DLD1 (cell line): Measurements from ENCODE around the gene CHRDL2.

Experiments
- in situ Hi-C: cut with HindIII; loops from 2 replicates; pipeline ENCODE4 v1.10.0; 2017; ENCODE audit warnings: low sequenced_read_pairs

The CHRDL2 gene

GRCh38 chr11:74686792-74687191 is 44.4 kb downstream of the CHRDL2 start:
- in situ Hi-C loops, result no loop called here

GRCh38 chr11:74685905-74686304 is 45.3 kb downstream of the CHRDL2 start:
- in situ Hi-C loops, result no loop called here

- in situ Hi-C loops, result no loop called here
Observed at GRCh38 chr11:74685338-74685737, 45.9 kb downstream of the CHRDL2 start.

GRCh38 chr11:74684661-74685060 is 46.6 kb downstream of the CHRDL2 start:
- in situ Hi-C loops, result no loop called here

GRCh38 chr11:74683941-74684481 is 47.2 kb downstream of the CHRDL2 start:
- in situ Hi-C loops, result no loop called here

GRCh38 chr11:74683279-74683871 is 47.9 kb downstream of the CHRDL2 start:
- in situ Hi-C loops, result no loop called here

GRCh38 chr11:74682731-74683278 is 48.4 kb downstream of the CHRDL2 start:
- in situ Hi-C loops, result no loop called here

GRCh38 chr11:74681686-74682651 is 49.3 kb downstream of the CHRDL2 start:
- in situ Hi-C loops, result no loop called here

GRCh38 chr11:74680703-74681531 is 50.3 kb downstream of the CHRDL2 start:
- in situ Hi-C loops, result no loop called here

GRCh38 chr11:74680035-74680671 is 51.1 kb downstream of the CHRDL2 start:
- in situ Hi-C loops, result no loop called here

GRCh38 chr11:74679513-74679865 is 51.7 kb downstream of the CHRDL2 start:
- in situ Hi-C loops, result no loop called here

- in situ Hi-C loops, result no loop called here
Observed at GRCh38 chr11:74678591-74679512, 52.4 kb downstream of the CHRDL2 start.

- in situ Hi-C loops, result no loop called here
Observed at GRCh38 chr11:74678041-74678440, 53.2 kb downstream of the CHRDL2 start.

GRCh38 chr11:74677131-74677530 is 54.1 kb downstream of the CHRDL2 start:
- in situ Hi-C loops, result no loop called here

GRCh38 chr11:74676596-74676995 is 54.6 kb downstream of the CHRDL2 start:
- in situ Hi-C loops, result no loop called here

GRCh38 chr11:74675761-74676160 is 55.5 kb downstream of the CHRDL2 start:
- in situ Hi-C loops, result no loop called here

- in situ Hi-C loops, result no loop called here
Observed at GRCh38 chr11:74673693-74674360, 57.4 kb downstream of the CHRDL2 start.

- in situ Hi-C loops, result no loop called here
Observed at GRCh38 chr11:74672956-74673692, 58.1 kb downstream of the CHRDL2 start.
